NCI-H1092 (cell line): ENCODE results near the gene ZBTB18.
"Not testable (repeated sequence)": the region's sequence is repeated elsewhere in the genome, so short reads cannot be mapped to it uniquely, and the experiment has no call there.

Experiments
- DNase-seq: peaks from one replicate; lab custom pipeline; 2025; lab: John Stamatoyannopoulos, UW

ZBTB18 gene

DNA sequence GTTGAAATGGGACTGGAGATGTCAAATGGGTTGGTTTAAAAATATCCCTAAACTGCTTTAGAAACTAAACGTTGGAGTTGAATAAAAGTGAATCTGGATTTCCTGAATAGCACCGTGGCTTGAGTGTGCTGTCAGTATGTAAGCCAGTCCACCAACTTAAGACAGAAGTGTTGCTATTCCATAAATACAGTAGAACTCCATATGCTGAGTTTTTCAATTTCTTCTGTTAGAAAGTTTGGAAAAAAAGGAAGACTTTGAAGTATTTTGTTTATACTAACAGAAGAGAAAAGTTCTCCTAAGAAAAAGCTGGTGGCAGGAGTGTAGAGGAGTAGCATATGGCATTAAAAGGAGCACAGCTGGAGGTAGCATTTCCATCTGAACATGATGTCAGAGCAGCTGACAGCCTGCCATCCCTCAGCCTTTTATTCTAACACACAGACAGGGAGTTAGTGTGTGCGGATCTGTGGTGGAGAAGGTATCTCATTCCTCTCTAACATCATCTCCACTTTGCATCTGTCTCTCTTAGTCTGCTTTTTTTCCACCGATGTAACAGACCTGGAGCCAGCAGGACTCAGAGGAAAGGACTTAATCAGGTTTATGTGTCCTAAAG lies at the start of gene ZBTB18:
ZBTB18 (plus strand) TSS at position 449 of the 610 bp plus-strand sequence; CDS start at position 598, 149 bp downstream.
- DNase-seq, result peak; percentile 51

DNA sequence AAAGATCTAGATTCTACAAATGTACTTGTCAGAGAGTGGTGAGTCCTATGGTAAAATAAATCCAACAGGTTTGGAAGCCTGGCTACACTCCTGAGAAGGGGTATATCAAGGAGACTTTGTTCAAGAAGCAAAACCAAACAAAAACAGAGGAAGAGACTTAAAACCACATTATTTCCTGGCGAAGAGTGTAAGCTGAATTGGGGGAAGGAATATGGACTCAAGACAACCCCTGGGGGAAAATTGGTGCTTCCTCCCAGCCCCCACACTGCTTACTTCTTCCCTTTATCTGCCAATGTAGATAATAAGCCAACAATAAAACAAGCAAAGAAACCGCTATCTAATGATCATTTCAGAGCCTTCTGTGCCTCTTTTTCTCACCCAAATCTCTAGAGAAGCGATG lies 48.4 kb upstream of the ZBTB18 start:
- DNase-seq, result no peak

DNA sequence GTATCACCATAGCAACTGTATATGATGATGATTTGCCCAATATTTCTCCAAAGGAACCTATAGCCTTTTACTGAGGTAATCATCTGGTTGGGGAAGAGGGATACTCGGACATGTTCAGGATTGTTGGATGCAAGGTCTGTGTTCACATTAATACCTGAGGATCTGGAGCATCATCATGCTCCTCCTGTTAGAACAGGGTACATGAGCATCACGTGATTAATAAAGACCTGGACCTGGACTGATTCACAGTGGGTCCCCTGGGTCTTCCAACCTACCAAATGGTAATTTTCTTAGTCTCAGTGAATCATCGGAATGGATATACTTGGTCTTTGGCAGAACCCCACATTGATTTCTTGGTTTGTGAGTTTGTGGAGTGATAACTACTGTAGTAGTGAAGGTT lies 45.6 kb upstream of the ZBTB18 start:
- no peak for DNase-seq

DNA sequence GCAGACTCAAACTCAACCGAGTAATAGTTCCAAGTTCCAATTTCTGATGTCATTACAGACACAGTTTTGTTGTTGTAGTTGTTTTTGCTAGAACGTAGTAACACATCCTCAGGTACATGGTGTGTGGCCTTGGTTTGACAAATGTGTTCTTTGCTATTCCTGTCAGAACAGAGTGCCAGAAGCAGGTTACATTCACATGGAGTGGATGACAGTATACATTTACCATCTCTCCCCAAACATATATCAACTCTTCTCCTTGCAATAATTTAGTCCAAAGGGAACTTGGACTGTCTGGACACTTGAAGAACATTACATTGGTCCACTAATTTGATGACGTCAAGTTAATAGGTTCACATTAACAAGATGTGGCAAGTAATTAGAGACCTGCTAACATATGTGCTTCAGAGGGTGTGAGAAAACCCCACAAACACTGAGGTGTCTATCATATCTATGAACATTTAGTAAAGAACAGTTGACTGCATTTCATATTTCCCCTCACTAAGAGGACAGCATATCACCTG lies 44.6 kb upstream of the ZBTB18 start:
- no peak for DNase-seq

DNA sequence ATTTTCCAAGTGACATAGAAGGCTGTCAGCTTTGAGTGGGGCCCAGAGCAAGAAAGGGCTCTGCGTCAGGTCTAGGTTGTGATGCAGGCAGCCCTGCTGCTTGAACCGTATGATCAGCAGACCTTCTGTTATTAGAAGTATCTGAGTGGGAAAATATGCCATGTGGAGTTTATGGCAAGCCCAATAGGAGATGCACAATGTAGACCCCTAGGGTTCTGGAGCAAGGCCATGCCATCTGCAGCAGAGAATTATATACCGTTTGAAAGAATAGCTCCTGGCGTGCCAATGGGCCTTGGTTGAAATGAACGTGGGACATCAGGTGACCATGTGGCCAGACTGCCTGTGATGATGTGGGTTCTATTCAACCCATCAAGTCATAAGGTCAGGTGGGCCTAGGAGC lies 44.1 kb upstream of the ZBTB18 start:
- DNase-seq, result no peak

DNA sequence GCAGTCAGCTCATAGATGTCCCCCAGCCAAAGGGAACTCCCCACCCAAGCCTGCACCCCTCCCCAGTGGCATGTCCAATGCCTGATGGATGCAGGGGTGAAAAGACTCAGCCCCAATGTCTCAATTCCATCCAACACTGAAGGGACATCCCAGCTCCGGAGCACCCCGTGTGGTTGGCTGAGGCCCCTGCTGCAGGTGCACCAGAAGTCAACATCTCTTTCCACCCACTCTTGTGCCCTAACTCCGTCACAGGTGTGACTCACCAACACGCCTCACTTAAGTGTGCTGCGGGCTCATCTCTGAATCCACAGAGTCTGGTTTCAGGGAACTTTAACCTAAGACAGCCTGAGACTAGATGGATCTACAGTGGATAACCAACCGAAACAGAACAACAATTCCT lies 40.9 kb upstream of the ZBTB18 start:
- DNase-seq, result no peak

DNA sequence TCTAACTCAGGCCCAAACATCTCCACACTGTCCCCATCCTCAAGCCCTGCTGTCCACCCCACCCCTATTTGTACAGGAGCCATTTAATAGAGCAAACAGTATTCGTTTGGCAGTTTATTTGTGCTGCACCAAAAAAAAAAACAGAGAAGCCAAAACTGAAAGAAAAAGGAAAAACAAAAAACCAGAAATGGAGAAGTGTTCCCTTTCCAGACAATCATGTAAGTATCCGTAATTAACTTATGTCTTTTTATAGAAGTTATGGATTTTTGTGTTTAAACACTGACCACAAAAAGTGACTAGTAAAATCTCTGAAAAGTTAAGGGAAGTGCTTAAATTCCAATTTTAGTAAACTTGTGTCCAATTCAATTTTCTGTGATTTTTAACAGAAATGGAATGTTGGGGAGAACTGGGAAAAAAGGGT lies 40.4 kb upstream of the ZBTB18 start:
- no peak for DNase-seq

DNA sequence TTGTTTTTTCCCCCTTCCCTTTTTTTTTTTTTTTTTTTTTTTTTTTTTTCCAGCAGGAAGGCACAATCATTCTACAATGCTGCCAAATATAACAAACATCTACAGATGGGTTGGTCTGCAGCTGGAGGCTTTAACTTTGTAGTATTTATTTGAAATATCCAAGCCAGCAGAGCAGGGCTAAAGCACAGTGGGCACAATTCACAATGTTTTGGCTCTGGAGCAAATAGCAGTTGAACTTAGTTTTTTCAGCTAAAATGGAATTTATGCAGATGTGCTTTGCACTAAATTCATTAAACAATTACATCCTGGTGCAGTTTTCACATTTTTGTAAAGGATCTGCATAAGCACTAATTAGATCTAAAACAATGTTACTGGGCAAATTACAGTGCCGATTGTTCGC lies 39.8 kb upstream of the ZBTB18 start:
- DNase-seq, result no peak

DNA sequence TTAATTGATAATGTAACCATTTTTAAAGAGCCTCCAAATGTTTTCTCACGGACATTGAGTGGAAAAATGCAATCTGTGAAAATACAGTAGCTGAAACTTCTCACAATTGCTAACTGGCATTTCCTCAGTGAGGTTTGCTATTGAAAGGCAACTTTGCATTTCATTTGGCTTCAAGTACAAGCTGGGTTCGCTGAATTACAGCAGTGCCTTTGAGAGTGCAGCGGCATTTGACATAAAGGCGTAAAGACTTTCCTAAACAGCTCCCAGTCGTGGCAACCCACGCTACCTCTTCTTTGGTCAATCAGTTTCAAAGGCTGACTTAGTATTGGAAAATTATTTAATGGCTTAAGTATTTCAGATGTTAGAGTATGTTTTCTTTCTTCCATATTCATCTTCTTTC lies 39.3 kb upstream of the ZBTB18 start:
- no peak for DNase-seq

DNA sequence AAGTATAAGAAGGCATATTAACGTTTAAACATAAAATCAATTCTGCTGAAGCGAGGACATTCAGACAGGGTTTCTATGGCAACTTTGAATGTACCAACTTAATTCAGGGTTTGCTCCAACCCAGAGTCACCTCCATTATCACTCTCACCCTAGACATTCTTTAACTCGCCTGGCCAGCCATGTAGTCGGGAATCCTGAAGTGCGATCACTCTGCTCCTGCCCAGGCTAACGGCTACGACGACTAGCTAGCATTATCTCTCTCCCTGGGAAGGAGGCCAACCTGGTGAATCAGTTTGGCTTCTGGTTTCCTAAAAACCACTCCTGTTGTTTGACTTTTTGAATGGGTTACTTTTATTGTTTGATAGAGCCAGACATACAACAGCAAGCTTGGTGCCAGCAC lies 38.9 kb upstream of the ZBTB18 start:
- DNase-seq, result peak; percentile 62

DNA sequence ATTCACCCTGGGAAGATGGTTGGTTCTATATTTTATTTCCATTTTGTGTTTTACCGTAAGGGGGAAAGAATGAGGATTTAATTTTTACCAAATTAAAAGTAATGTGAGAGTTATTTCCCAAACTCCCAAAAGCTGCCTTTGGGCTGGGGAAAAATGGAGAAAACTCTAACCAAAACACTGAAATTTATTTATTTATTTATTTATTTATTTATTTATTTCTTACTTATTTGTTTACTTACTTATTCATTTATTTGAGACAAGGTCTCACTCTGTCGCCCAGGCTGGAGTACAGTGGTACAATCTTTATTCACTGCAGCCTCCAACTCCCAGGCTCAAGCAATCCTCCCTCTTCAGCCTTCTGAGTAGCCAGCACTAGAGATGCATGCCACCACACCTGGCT lies 38.0 kb upstream of the ZBTB18 start:
- no peak for DNase-seq

DNA sequence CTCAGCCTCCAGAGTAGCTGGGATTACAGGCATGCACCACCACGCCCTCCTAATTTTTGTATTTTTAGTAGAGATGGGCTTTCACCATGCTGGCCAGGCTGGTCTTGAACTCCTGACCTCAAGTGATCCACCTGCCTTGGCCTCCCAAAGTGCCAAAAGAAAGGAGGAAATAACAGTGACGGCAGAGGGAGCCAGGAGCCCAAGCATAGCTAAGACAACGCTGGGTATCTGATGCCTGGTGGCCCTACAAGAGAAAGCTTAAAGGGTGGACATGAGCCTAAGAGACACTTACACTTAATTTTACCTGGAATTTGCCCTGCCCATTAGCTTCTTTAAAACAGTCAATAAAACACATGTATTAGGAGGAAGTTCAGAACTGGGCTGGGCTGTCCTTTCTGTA lies 36.2 kb upstream of the ZBTB18 start:
- DNase-seq, result not testable (repeated sequence)

DNA sequence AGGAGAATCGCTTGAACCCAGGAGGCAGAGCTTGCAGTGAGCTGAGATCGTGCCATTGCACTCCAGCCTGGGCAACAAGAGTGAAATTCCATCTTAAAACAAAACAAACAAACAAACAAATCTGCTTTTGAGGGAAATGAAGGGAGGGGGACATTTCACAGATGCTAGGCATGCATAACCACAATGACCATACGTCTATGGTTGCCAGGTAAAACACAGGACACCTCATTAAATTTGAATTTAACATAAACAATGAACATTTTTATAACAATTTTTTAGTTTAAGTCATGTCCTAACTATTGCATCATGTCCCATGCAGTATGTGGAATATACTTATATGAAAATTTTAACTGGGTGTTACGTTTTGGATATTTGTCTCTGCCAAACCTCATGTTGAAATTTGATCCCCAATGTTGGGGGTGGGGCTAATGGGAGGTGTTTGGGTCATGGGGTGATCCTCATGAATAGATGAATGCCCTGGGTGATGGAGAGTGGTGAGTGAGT lies 31.0 kb upstream of the ZBTB18 start:
- no peak for DNase-seq

DNA sequence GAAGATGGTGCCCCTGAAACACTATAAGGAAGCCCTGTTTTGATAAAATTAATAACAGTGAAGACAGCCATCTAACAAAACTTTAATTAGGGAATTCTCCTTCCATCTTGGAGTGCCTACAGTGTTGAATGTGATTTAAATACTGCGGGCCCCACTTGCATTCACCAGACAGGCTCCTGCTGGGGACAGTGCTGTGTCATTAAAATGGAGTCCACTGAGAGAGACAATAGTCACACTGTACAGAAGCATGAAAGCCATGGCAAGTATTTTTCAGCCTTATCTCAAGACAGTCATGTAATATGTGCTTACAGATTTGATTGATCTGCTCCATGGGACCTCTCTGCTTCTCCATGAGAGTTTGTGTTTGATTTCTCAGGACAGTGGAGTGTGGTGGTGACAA lies 29.7 kb upstream of the ZBTB18 start:
- no peak for DNase-seq

DNA sequence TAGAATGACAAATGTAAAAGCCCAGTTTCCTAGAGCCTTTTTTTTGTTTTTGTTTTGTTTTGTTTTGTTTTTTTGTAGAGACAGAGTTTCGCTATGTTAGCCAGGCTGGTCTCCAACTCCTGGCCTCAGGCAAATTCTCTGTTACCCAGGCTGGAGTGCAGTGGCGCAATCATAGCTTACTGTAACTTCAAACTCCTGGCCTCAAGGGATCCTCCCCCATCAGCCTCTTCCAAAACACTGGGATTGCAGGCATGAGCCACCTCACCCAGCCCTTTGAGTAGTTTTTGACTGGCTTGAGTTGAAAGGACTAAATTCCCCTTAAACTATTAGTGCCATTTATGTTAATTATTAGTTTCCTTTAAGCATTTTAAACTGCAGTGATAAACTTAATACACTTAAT lies 28.8 kb upstream of the ZBTB18 start:
- DNase-seq, result no peak

DNA sequence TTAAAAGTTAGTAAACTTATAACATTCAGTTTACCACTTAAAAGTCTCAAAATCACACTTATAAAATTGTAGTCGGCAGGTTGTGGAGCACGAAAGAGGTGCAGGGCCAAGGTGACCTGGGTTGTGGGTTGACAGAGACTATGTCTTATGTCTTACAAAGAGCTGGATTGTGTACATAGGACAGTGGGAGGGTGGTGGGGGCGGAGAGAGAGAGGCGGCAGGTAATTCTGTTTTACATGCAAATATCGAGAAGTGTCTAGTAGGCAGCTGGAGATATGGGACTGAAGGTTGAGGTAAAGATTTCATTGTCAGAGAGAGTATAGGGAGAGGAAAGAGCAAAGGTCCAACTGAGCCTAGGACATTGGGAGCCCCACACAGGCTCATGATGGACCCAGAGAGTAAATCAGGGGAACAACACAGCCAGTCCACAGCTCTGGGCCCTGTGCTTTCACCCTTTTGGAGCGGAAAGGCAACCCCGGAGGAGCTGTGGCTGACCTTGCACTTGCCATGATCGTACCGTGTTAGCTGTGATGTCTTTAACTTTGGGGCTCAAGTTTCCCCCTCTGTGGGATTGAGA lies 28.1 kb upstream of the ZBTB18 start:
- no peak for DNase-seq

DNA sequence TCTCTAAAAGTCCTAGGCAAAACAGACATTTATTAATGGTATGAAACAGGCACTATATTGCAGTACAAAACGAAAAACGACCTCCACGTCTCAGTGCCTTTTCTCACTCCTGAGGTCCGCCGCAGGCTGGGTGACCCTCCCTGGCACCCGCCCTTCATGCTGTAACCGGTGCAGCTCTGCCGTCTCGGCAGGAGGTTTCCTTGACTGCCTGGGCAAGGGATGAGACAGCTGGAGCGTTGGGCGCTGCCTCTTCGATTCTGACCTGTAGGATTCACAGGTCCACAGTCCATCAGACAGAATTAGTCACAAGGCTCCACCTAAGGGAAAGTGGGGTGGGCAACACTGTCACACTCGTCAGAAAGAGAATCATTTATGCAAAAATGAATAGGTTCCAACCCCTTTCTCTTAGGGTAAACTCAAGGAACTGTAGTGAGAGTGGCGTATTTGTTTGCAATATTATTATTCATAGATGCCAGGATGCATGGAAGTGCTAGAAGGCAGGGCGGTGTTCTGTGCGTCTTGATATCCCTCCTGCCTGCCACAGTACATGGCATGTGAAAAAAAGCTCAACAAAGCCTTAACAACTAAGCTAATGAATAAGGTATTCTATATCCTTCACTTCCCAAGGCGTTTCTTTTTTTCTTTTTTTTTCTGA lies 23.5 kb upstream of the ZBTB18 start:
- no peak for DNase-seq

DNA sequence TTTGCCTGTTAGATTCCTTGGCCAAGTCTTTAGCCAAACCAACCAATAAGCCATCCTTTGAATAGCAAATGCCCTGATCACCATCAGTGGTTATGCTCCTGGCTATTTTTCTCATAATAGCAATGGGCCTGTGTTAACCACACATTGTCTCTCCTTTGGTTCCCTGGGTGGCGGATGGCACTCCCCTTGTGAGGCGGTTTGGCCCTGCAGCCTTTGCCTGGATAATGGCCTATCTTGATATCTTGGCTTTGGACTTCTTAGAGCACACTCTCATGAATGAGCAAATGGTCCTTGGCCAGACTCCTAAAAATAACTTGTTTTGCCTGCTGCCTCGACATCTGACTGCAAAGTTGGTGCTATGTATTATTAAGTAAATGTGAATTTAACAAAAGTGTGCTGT lies 22.4 kb upstream of the ZBTB18 start:
- DNase-seq, result no peak

DNA sequence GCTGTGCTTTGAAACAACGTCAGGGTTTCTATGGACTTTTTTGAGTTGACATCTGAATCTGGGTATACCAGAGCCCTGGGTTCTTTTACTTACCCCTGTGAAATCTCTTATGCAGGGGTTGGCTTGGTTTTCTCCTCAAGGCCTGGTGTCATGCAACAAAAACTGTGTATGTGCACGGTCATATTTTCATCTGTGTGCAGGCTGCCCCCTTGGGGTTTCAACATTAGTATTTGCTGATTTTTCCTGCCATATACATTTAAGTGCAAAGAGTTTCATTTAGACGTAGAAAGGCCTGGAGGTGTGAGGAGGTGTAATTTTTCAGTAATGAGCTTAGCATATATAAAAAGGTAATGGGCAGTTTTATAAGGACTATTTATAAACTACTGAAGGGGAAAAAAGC lies 22.0 kb upstream of the ZBTB18 start:
- no peak for DNase-seq

DNA sequence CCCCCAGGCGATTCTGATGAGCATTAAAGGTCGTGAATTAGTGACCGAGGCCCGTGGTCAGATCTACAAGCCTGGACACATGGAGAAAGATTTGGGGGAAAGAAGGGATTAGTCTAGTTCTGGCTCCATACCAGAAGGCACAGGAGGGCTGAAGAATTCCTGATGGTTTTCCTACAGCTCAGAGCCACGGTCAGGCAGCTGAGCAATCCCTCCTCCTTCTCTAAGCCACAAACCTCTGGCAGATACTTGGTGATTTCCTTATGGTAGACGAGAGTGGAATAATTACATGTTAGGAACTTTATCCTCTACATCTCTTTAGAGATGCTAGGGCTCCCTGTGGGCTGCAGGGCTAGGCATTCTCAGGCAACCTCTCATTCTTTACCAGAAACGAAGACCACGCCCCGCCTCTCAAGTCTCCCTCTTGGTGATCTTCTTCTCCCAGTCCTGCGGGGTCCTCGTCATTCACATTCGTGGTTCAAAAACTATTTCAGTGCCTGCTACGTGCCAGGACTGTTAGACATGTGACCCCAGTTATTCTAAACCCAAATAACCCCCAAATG lies 20.5 kb upstream of the ZBTB18 start:
- no peak for DNase-seq

DNA sequence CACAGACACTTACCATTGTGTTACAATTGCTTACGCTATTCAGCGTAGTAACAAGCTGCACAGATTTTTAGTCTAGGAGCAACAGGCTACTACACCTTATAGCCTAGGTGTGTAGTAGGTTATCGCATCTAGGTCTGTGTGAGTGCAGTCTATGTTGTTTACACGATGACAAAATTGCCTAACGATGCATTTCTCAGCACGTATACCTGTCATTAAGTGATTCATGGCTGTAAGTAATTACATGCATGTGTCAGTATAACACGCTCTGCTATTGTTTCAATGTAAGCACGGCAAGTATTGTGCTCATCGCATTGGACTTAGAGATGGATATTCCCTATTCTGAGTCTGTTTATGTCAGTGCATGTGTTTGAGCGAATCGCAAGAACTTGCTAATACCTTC lies 15.7 kb upstream of the ZBTB18 start:
- no peak for DNase-seq

DNA sequence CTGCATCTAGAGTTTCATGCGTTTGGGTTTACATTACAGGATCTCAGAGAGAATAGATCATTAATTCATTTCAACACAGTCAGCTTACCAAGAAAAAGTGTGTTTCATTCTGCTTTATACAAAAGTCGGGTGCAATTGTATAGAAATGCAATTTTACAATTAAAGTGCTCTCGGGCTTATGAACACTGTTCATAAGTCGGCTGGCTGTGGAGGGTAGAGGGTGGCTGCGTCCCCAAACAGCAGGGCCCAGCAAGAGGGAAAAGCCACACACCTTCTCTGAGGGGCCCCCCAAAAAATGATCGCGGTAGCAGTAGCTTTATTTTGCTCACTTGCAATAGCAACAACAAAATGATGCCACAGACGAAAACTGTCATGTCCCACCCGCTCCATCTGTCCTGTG lies 13.8 kb upstream of the ZBTB18 start:
- no peak for DNase-seq
